ENCODE measurements around the gene POLR2L.

DNA sequence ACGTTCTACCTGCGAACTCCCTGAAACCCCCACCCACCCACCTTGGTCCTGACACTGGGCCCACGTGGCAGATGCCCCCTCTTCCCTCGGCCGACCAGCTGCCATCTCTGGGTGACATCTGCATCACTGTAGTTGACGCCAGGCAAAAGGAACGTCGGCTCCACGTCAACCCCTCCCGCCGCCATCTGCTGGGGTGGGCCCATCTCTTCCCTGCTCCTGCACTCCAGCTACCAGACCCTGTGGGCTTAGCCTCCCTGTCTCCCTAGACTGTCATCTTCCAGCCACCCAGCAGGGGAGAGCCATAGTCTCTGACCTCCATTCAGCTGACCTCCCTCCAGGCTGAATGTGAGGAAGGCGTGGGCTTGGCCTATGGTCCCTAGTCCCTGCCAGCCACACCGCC, 46.9 kb upstream of the POLR2L start:
- TF ChIP-seq POLR2A (IDR thresholded peaks at IDR 0.05): no peak
- TF ChIP-seq, protein P1, sequence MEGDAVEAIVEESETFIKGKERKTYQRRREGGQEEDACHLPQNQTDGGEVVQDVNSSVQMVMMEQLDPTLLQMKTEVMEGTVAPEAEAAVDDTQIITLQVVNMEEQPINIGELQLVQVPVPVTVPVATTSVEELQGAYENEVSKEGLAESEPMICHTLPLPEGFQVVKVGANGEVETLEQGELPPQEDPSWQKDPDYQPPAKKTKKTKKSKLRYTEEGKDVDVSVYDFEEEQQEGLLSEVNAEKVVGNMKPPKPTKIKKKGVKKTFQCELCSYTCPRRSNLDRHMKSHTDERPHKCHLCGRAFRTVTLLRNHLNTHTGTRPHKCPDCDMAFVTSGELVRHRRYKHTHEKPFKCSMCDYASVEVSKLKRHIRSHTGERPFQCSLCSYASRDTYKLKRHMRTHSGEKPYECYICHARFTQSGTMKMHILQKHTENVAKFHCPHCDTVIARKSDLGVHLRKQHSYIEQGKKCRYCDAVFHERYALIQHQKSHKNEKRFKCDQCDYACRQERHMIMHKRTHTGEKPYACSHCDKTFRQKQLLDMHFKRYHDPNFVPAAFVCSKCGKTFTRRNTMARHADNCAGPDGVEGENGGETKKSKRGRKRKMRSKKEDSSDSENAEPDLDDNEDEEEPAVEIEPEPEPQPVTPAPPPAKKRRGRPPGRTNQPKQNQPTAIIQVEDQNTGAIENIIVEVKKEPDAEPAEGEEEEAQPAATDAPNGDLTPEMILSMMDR (IDR thresholded peaks at IDR 0.05): no peak
- TF ChIP-seq POLR2AphosphoS5 (IDR thresholded peaks at IDR 0.05): no peak
